Mesodermal cell (in vitro differentiated cells): ENCODE results near the gene MOB3B.
A peak's percentile ranks its signal among the peaks of the same experiment; 100 is the strongest.
"Not testable (repeated sequence)": the region's sequence is repeated elsewhere in the genome, so short reads cannot be mapped to it uniquely, and the experiment has no call there.

Experiments used
- H3K27ac ChIP-seq: 2 replicates; pipeline ENCODE4 v1.7.0; 2013; ENCODE audit warnings: mild to moderate bottlenecking, low read depth, low read length, moderate library complexity; ENCODE audit not compliant: severe bottlenecking
- H3K36me3 ChIP-seq: 2 replicates; pipeline ENCODE4 v1.7.1; 2013; ENCODE audit warnings: mild to moderate bottlenecking, low read length, moderate library complexity; ENCODE audit not compliant: control insufficient read depth, insufficient read depth
- H3K4me1 ChIP-seq: one replicate; pipeline ENCODE4 v1.7.1; 2013; ENCODE audit warnings: mild to moderate bottlenecking, low read length; ENCODE audit not compliant: insufficient read depth, control insufficient read depth, poor library complexity, severe bottlenecking
- H3K4me3 ChIP-seq: 2 replicates; pipeline ENCODE4 v1.7.0; 2013; ENCODE audit warnings: low read length, control low read depth, mild to moderate bottlenecking; ENCODE audit not compliant: insufficient read depth, poor library complexity, severe bottlenecking; ENCODE audit errors: extremely low read depth
- H3K9me3 ChIP-seq: 2 replicates; pipeline ENCODE4 v1.7.1; 2013; ENCODE audit warnings: mild to moderate bottlenecking, low read length, moderate library complexity; ENCODE audit not compliant: control insufficient read depth
- WGBS, 2 experiments: methylation state at CpG; one replicate each; pipeline ENCODE4 v1.1.5; 2013; ENCODE audit warnings: missing lambda C conversion rate in 2 of 2; ENCODE audit not compliant: insufficient coverage in 2 of 2; 5-methylcytosine and 5-hydroxymethylcytosine counted together

The MOB3B gene

DNA sequence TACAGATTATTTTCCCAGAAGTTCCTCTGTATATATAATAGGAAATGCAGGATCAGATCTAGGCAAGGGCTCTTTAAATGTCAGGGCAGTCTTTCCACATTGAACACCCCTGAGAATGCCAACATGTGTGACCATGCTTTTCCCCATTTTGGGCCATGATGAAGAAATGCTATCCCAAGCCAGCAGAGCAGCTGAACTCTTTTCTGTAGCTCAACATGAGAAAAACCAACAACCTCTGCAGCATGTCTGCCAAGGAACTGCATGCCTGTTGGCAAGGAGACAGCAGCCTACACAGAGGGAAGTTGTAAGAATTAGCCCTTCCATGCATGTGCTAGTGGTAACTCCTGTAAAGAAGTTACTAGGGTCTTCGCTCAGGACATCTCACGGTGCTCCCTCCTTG lies 15.1 kb downstream of the MOB3B start:
- Histone ChIP-seq H3K9me3 (no peaks in the 10 kb centered on the region), H3K27ac (no peak overlapping the region), H3K4me1 (no peaks in the 10 kb centered on the region), H3K36me3 (no peaks in the 10 kb centered on the region), H3K4me3 (no peak overlapping the region)
- no CpG with 5 or more reads among the region's 2 CpGs for WGBS, 2 experiments

DNA sequence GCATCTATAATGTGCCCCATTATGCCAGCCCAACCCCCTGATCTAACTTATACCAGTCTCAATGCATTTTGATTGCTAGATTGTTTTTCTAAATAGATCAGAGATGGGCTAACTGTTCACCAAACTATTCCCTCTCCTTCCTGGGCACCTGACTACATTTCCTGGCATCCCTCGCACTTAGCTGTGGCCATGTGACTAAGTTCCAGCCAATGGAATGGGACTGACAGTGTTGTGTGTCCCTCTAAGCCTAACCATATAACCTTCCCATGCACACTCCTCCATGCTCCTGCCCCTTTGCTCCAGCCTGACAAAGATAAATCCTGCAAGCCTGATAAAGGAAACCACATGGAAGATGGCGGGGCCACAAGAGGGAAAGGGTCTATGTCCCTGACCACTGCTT lies 17.8 kb downstream of the MOB3B start:
- Histone ChIP-seq H3K4me1 (no peaks in the 10 kb centered on the region), H3K9me3 (no peaks in the 10 kb centered on the region), H3K27ac (no peak overlapping the region), H3K36me3 (peaks cover 6% of the 10 kb centered on the region), H3K4me3 (no peak overlapping the region)
- WGBS, 2 experiments: 100% methylated on average over 2 of the region's 2 CpGs

DNA sequence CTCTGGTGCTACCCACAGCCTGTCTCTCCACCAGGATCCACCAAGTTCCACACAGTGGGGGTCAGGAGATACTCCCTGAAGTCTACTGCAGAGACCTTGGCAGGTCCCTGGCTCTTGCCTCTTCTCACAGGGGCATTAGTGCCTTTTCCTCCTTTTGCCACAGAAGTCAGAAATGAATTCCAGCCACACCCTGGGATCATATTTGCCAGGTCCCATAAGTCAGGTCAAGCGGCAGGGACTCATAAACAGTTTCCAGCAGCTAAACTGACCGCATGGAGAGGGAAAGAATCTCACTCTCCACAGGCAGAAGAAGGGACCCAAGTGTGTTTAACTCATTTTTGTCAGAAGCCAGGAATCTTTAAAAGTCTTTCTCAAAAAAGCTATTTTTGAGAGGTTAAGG lies 18.8 kb downstream of the MOB3B start:
- WGBS, 2 experiments: 83% methylated on average over 1 to 2 of the region's 2 CpGs

DNA sequence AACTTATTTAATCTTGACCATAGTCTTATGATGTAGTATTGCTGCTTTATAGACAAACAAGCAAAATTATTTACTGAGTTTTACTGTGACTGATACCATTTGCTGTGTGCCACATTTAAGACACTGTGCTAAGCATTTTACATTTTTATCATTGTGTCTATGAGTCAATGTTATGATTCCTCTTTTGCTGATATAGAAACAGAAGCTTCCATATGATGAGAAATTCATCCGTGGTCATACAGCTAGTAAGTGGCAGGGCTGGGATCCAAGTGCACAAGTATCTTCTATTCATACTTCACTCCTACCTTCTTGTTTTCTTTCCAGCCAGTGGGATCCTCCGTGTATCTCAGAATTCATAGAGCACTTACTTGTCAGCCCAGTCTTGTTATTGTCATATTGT lies 22.6 kb downstream of the MOB3B start:
- Histone ChIP-seq H3K27ac (no peak overlapping the region), H3K9me3 (peaks cover 3% of the 10 kb centered on the region), H3K4me1 (no peaks in the 10 kb centered on the region), H3K36me3 (peaks cover 6% of the 10 kb centered on the region), H3K4me3 (no peak overlapping the region)
- 83 to 89% methylated on average over 1 of the region's 2 CpGs for WGBS, 2 experiments

More for the DNA sequence above, 18.8 kb downstream of the MOB3B start:
- Histone ChIP-seq H3K4me3 (no peak overlapping the region), H3K36me3 (peaks cover 6% of the 10 kb centered on the region), H3K9me3 (no peaks in the 10 kb centered on the region), H3K27ac (no peak overlapping the region), H3K4me1 (no peaks in the 10 kb centered on the region)

DNA sequence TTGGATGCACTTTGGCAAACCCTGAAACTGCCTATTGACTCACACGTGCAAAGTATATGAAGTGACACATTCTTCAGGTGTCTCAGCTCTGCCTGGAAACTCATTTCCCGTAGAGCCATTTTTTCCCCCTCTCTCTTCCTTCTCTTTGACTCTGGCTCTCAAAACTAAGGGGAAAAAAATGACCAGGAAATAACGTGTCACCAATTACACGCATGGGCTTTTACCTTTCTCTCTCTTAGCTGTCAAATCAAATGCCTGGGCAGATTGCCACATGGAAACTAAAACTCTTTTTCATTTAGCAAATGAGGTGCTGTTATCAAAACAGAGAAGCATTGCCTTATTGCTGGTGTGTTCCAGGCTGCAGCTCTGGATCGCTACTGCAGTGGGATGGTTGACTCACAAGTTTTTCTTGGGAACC lies 23.9 kb downstream of the MOB3B start:
- WGBS, 2 experiments: 81 to 98% methylated on average over 3 to 4 of the region's 5 CpGs
- Histone ChIP-seq H3K27ac (no peak overlapping the region), H3K36me3 (peaks cover 6% of the 10 kb centered on the region), H3K9me3 (peaks cover 3% of the 10 kb centered on the region), H3K4me3 (no peak overlapping the region), H3K4me1 (no peaks in the 10 kb centered on the region)

- Histone ChIP-seq H3K36me3 (peaks cover 6% of the 10 kb centered on the region), H3K9me3 (peaks cover 3% of the 10 kb centered on the region), H3K27ac (no peak overlapping the region), H3K4me3 (no peak overlapping the region), H3K4me1 (peaks cover under 1% of the 10 kb centered on the region)
Observed at GRCh38 chr9:27504259-27504658, 25.4 kb downstream of the MOB3B start.

DNA sequence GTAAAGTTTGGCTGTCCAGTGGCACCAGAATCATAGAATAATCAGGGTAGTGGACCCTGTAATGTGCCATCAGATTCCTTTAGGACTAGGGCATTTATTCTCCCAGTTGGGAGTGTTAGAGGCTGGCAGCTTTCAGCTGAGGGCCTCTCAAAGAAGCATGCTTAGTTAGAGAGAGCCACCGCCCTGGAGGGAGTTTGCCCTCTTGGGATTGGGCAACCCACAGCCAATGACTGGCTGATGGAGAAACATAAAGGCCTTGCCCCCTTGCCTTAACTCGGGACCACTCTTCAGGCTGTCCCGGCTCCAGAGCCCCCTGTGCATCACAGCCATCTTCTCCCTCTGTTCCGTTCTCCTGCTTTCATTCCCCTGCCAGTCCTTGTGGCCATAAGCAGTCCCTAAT lies 26.0 kb downstream of the MOB3B start:
- H3K27ac ChIP-seq: no peak overlapping the region
- 83 to 86% methylated on average over 4 of the region's 4 CpGs for WGBS, 2 experiments
- H3K4me3 ChIP-seq: no peak overlapping the region
- H3K9me3 ChIP-seq: peaks cover 3% of the 10 kb centered on the region
- H3K36me3 ChIP-seq: peaks cover 6% of the 10 kb centered on the region
- peaks cover 6% of the 10 kb centered on the region for H3K4me1 ChIP-seq

- H3K27ac ChIP-seq, H3K36me3 ChIP-seq, H3K4me3 ChIP-seq, H3K9me3 ChIP-seq: not testable (repeated sequence)
- 100% methylated on average over 1 of the region's 3 CpGs; no CpG with 5 or more reads in 1 of the 2 experiments for WGBS, 2 experiments
- peaks cover 28% of the 10 kb centered on the region for H3K4me1 ChIP-seq
Observed at GRCh38 chr9:27500902-27501301, 28.7 kb downstream of the MOB3B start.

GRCh38 chr9:27499451-27499850 lies 30.2 kb downstream of the MOB3B start:
- Histone ChIP-seq H3K4me3 (no peak overlapping the region), H3K4me1 (peaks cover 31% of the 10 kb centered on the region), H3K36me3 (no peaks in the 10 kb centered on the region), H3K27ac (no peak overlapping the region), H3K9me3 (no peaks in the 10 kb centered on the region)
- WGBS, 2 experiments: 0% methylated on average over 1 of the region's 2 CpGs

DNA sequence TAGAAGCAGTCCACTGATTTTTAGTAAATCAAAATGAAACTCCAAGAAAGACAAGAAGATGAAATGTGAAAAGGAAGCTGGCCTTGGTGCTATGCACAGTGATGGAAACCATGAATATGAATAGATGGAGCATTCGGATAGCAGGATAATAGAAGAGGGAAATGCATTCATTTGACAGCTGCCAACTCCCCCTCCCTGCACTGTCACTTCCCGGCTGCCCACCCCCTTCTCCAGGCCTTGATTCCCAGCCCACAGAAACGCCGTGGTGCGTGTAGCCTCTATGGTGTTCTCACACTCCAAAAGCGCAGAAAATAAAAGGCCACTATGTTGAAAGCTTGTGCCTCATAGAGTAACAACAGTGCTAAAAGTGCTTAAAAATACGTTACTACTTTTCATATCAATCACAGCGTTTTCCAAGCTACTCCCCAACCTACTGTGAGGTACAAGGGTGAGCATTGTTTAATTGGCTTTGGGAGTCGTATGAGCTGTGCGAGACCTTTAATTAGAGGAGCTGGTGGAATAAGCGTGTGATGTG lies 31.7 kb downstream of the MOB3B start:
- no peaks in the 10 kb centered on the region for H3K9me3 ChIP-seq
- no peak overlapping the region for H3K4me3 ChIP-seq
- no peaks in the 10 kb centered on the region for H3K36me3 ChIP-seq
- peaks cover 31% of the 10 kb centered on the region for H3K4me1 ChIP-seq
- peak overlapping the region; percentile 19 for H3K27ac ChIP-seq
- 47 to 57% methylated on average over 7 of the region's 11 CpGs for WGBS, 2 experiments

- Histone ChIP-seq H3K9me3 (no peaks in the 10 kb centered on the region), H3K36me3 (no peaks in the 10 kb centered on the region), H3K4me3 (no peak overlapping the region), H3K27ac (no peak overlapping the region), H3K4me1 (peaks cover 31% of the 10 kb centered on the region)
- 0 to 14% methylated on average over 1 of the region's 3 CpGs for WGBS, 2 experiments
Observed at GRCh38 chr9:27496135-27496504, 33.5 kb downstream of the MOB3B start.
